GM12878 (cell line): ENCODE data around the gene PPP1R1C. TPM values are rescaled to one million over a fixed set of nuclear protein-coding genes. Genes with fewer than 3 reads are reported as not detected.

Source experiments
- DPF2 ChIP-seq: fragments of 450-650 bp; IDR thresholded peaks from 2 replicates; pipeline ENCODE4 v1.6.1; 2017; ENCODE audit warnings: mild to moderate bottlenecking
- FOXM1 ChIP-seq: IDR thresholded peaks from 2 replicates; pipeline ENCODE4 v1.6.1; 2012; ENCODE audit warnings: low read depth, mild to moderate bottlenecking, inconsistent platforms, low read length, moderate library complexity
- HDAC2 ChIP-seq: fragments of 200-600 bp; sonication (generic); IDR thresholded peaks from 2 replicates; pipeline ENCODE4 v1.6.1; 2017
- NR2C1 ChIP-seq: fragments of 450-650 bp; IDR thresholded peaks from 2 replicates; pipeline ENCODE4 v1.6.1; 2017; ENCODE audit warnings: antibody characterized with exemption, mild to moderate bottlenecking, moderate library complexity
- SUZ12 ChIP-seq: fragments of 200-600 bp; sonication (generic); IDR thresholded peaks from one replicate; pipeline ENCODE4 v1.6.1; 2018; ENCODE audit warnings: antibody characterized with exemption, mild to moderate bottlenecking; ENCODE audit not compliant: unreplicated experiment
- ZBED1 ChIP-seq: IDR thresholded peaks from 2 replicates; pipeline ENCODE4 v1.6.1; 2016; ENCODE audit warnings: borderline replicate concordance
- ZNF622 ChIP-seq: fragments of 450-650 bp; IDR thresholded peaks from 2 replicates; pipeline ENCODE4 v1.6.1; 2017; ENCODE audit warnings: mild to moderate bottlenecking, inconsistent platforms
- ZNF687 ChIP-seq: fragments of 450-650 bp; IDR thresholded peaks from 2 replicates; pipeline ENCODE4 v1.6.1; 2017; ENCODE audit warnings: mild to moderate bottlenecking, moderate library complexity
- polyA plus RNA-seq, 11 experiments: library from polyadenylated mRNA; depleted of rRNA in 4 of 11; unstranded in 6 of 11; stranded (reverse) in 5 of 11; fragments of >200 nt; fragmentation: Nextera tagmentation in 4 of 11; fragmentation: Illumina TruSeq in 1 of 11; extraction: Ambion mirVana in 4 of 11; extraction: Trizol in 1 of 11; gene quantifications; 1 replicate in 1 of 11; 2 replicates in 10 of 11; pipeline versions ENCODE4 v1.2.1 to v1.2.3, GENCODE V29; 2011 to 2016; ENCODE audit warnings: inconsistent platforms in 2 of 11, missing spikeins in 2 of 11, low read depth in 1 of 11
- total RNA-seq, 4 experiments: library from RNA; depleted of rRNA in 3 of 4; stranded (reverse); fragments of >200 nt in 3 of 4; fragmentation: Illumina TruSeq in 1 of 4; extraction: Trizol in 1 of 4; gene quantifications; 2 replicates each; pipeline versions ENCODE4 v1.2.1 to v1.2.3, GENCODE V29; 2013 to 2021
- TF ChIP-seq, protein P1 (sequence below): fragments of 450-650 bp; IDR thresholded peaks from 2 replicates; pipeline ENCODE4 v1.6.1; 2017; ENCODE audit warnings: low read depth, mild to moderate bottlenecking, moderate library complexity

Gene PPP1R1C
- total and polyA plus RNA-seq, 10 of the 15 experiments (the other 5 are each of a cell fraction or from before 2014, with no cell fraction given), result 0.11 TPM; not detected in 9

GRCh38 chr2:181995289-181995688 is 9.6 kb downstream of the PPP1R1C start (continued):
- no peak for TF ChIP-seq ZBED1
- TF ChIP-seq, protein P1, sequence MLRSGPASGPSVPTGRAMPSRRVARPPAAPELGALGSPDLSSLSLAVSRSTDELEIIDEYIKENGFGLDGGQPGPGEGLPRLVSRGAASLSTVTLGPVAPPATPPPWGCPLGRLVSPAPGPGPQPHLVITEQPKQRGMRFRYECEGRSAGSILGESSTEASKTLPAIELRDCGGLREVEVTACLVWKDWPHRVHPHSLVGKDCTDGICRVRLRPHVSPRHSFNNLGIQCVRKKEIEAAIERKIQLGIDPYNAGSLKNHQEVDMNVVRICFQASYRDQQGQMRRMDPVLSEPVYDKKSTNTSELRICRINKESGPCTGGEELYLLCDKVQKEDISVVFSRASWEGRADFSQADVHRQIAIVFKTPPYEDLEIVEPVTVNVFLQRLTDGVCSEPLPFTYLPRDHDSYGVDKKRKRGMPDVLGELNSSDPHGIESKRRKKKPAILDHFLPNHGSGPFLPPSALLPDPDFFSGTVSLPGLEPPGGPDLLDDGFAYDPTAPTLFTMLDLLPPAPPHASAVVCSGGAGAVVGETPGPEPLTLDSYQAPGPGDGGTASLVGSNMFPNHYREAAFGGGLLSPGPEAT, result no peak
- no peak for TF ChIP-seq FOXM1
- no peak for TF ChIP-seq NR2C1
- no peak for TF ChIP-seq ZNF687
- TF ChIP-seq ZNF622, result no peak
- TF ChIP-seq SUZ12, result no peak
- no peak for TF ChIP-seq DPF2
- TF ChIP-seq HDAC2, result no peak
